ENCODE data around the gene CTDSPL2. TPM values are rescaled to one million over a fixed set of nuclear protein-coding genes. Genes with fewer than 3 reads are reported as not detected.

The CTDSPL2 gene
- 100 to 1,000 TPM in 1 of 4 donors, 10 to 100 TPM in 3; 56.1 to 155 (median 87.7) TPM for total RNA-seq

GRCh38 chr15:44426975-44427755, at the start of gene CTDSPL2:
CTDSPL2 (plus strand) TSS chr15:44427629; CDS start chr15:44459015, 31,386 bp downstream.
- DNase-seq = peak; percentile 95 to 98 (median 95)
- peak within 1 kb of the TSS; percentile 92 to 98 (median 94) for H3K27ac ChIP-seq
- H3K4me1 ChIP-seq = peaks cover 0 to 16% (median 6%) of the 10 kb centered on the region in 4 donors
- no peaks in the 10 kb centered on the region for H3K9me3 ChIP-seq
- no peaks in the 10 kb centered on the region for H3K27me3 ChIP-seq
- H3K36me3 ChIP-seq = no peaks in the 10 kb centered on the region
- peak within 1 kb of the TSS; percentile 66 to 93 (median 85) for H3K4me3 ChIP-seq
- TF ChIP-seq, protein P1, sequence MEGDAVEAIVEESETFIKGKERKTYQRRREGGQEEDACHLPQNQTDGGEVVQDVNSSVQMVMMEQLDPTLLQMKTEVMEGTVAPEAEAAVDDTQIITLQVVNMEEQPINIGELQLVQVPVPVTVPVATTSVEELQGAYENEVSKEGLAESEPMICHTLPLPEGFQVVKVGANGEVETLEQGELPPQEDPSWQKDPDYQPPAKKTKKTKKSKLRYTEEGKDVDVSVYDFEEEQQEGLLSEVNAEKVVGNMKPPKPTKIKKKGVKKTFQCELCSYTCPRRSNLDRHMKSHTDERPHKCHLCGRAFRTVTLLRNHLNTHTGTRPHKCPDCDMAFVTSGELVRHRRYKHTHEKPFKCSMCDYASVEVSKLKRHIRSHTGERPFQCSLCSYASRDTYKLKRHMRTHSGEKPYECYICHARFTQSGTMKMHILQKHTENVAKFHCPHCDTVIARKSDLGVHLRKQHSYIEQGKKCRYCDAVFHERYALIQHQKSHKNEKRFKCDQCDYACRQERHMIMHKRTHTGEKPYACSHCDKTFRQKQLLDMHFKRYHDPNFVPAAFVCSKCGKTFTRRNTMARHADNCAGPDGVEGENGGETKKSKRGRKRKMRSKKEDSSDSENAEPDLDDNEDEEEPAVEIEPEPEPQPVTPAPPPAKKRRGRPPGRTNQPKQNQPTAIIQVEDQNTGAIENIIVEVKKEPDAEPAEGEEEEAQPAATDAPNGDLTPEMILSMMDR (IDR thresholded peaks at IDR 0.05) = peak in 5 of 6 experiments; percentile 17 to 53 (median 39)
- peak in 1 of 2 donors; percentile 79 for TF ChIP-seq POLR2A (IDR thresholded peaks at IDR 0.05)

DNA sequence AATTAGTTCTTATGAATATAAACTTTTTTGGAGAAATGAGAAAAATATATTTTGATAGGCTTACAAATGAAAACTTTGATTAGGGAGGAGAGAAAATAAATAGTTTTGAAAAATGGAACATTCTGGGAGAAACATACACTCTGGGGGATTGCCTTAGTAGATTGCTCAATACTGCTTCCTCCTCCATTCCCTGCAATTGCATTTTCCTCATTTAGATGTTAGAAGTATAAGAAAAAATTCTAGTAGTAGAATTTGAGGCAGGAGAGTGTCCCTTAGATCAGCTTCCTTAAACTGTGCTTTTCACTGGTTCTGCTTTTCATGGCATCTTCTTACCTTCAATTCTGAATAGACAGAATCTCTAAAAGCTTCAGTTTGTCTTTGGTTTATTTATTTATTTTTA, 46.2 kb upstream of the CTDSPL2 start:
- Histone ChIP-seq H3K27ac (no peak overlapping the region), H3K4me3 (no peak overlapping the region), H3K9me3 (no peaks in the 10 kb centered on the region), H3K36me3 (peaks cover 0 to 5% (median 0%) of the 10 kb centered on the region in 3 donors), H3K27me3 (no peaks in the 10 kb centered on the region), H3K4me1 (no peaks in the 10 kb centered on the region)
- DNase-seq = no peak
- TF ChIP-seq, protein P1 (IDR thresholded peaks at IDR 0.05) = no peak
- TF ChIP-seq POLR2A (IDR thresholded peaks at IDR 0.05) = no peak

DNA sequence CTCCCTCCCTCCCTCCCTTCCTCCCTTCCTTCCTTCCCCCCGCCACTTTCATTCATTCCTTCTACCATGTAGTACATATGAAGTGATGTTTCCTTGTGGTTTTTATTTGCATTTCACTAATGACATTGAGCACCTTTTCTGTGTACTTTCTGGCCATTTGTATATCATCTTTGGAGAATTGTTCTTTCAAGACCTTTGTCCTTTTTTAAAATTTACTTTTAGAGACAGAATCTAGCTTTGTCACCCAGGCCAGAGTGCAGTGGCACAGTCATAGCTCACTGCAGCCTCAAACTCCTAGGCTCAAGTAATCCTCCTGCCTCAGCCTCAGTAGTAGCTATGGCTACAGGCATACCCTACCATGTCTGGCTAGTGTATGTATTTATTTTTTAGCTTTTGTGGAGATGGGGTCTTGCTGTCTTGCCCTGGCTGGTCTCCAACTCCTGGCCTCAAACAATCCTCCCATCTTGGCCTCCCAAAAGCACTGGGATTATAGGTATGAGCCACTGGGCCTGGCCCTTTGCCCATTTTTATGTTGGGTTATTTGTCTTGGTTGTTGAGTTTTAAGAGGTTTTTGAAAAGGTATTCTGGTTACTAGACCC, 42.0 kb upstream of the CTDSPL2 start:
- Histone ChIP-seq H3K36me3 (no peaks in the 10 kb centered on the region), H3K4me3 (no peak overlapping the region), H3K27ac (no peak overlapping the region), H3K9me3 (no peaks in the 10 kb centered on the region), H3K27me3 (no peaks in the 10 kb centered on the region), H3K4me1 (no peaks in the 10 kb centered on the region)
- DNase-seq = no peak
- TF ChIP-seq, protein P1 (IDR thresholded peaks at IDR 0.05) = no peak
- no peak for TF ChIP-seq POLR2A (IDR thresholded peaks at IDR 0.05)

GRCh38 chr15:44394062-44394461, 33.4 kb upstream of the CTDSPL2 start:
- Histone ChIP-seq H3K9me3 (no peaks in the 10 kb centered on the region), H3K27ac (no peak overlapping the region), H3K36me3 (no peaks in the 10 kb centered on the region), H3K4me1 (no peaks in the 10 kb centered on the region), H3K27me3 (no peaks in the 10 kb centered on the region), H3K4me3 (no peak overlapping the region)
- no peak for DNase-seq
- TF ChIP-seq, protein P1 (IDR thresholded peaks at IDR 0.05) = no peak
- TF ChIP-seq POLR2A (IDR thresholded peaks at IDR 0.05) = no peak

DNA sequence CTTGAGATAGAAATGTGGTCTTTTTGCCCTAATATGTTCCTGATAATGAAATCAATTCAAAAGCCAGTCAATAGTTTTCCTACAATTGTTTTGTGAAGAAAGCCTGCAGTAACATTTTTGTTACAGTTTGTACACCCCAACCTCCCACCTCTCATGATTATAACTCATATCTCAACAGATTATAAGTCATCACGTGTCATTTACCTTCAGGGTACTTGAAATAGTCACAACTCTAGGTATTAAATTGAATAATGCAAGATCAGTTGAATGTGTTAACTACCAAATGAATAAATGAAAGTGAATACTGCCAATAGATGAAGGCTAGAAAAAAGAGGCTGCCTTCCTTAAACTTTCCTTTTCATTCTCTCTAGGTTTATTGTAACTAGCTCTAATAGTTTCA, 32.9 kb upstream of the CTDSPL2 start:
- Histone ChIP-seq H3K27ac (no peak overlapping the region), H3K4me3 (no peak overlapping the region), H3K9me3 (no peaks in the 10 kb centered on the region), H3K36me3 (no peaks in the 10 kb centered on the region), H3K4me1 (no peaks in the 10 kb centered on the region), H3K27me3 (no peaks in the 10 kb centered on the region)
- no peak for DNase-seq
- no peak for TF ChIP-seq POLR2A (IDR thresholded peaks at IDR 0.05)
- TF ChIP-seq, protein P1 (IDR thresholded peaks at IDR 0.05) = no peak

Measured in Peyer's patch (tissue), 4 donors.